GM13977 (cell line): ENCODE results near the gene VEGFB.

ENCODE experiments used
- DNase-seq: peaks from one replicate; pipeline ENCODE4 v3.0.0; 2012; ENCODE audit warnings: low spot score
- CTCF ChIP-seq: IDR thresholded peaks from 2 replicates; pipeline ENCODE4 v1.5.1; 2012; ENCODE audit warnings: mild to moderate bottlenecking, control low read depth; ENCODE audit not compliant: insufficient read depth; ENCODE audit errors: extremely low read depth, missing control alignments
- in situ Hi-C: fragments of 300-500 bp; cut with MboI; formaldehyde crosslinking; loops from one replicate; pipeline ENCODE4 v1.12.0; 2022; ENCODE audit warnings: low sequenced_read_pairs, low pct_unique_long_range_greater_than_20kb, mixed read lengths, inconsistent platforms; ENCODE audit not compliant: unreplicated experiment

VEGFB gene

GRCh38 chr11:64230171-64230984 is 4.0 kb upstream of the VEGFB start, which contains the start of gene DNAJC4:
Gene DNAJC4, plus strand, starts transcription at chr11:64230548. Its CDS starts 307 bp downstream, at chr11:64230855.
- in situ Hi-C loops, result no loop called here
- no peak for TF ChIP-seq CTCF
- DNase-seq, result peak; percentile 93

GRCh38 chr11:64230985-64231365 is 3.4 kb upstream of the VEGFB start:
- in situ Hi-C loops, result no loop called here
- TF ChIP-seq CTCF, result no peak

GRCh38 chr11:64231546-64231945 is 2.8 kb upstream of the VEGFB start:
- in situ Hi-C loops, result no loop called here
- TF ChIP-seq CTCF, result no peak
- no peak for DNase-seq

More at GRCh38 chr11:64230985-64231365, 3.4 kb upstream of the VEGFB start:
- DNase-seq, result no peak

GRCh38 chr11:64232182-64232966 is 2.0 kb upstream of the VEGFB start:
- TF ChIP-seq CTCF, result no peak
- in situ Hi-C loops, result no loop called here
- DNase-seq, result no peak

- in situ Hi-C loops, result no loop called here
- TF ChIP-seq CTCF, result no peak
- no peak for DNase-seq
Measured at GRCh38 chr11:64232967-64233315, 1.4 kb upstream of the VEGFB start.

GRCh38 chr11:64234647-64235379 is 429 bp downstream of the VEGFB start:
- no peak for DNase-seq
- no peak for TF ChIP-seq CTCF
- in situ Hi-C loops, result no loop called here
